GM06990 (cell line): ENCODE measurements around the gene PARK7.
"Not testable (repeated sequence)": the region's sequence is repeated elsewhere in the genome, so short reads cannot be mapped to it uniquely, and the experiment has no call there.

Source experiments
- DNase-seq: peaks from one replicate; pipeline ENCODE4 v3.0.0-alpha.2; 2011; ENCODE audit not compliant: insufficient read length; ENCODE audit errors: extremely low read depth
- H3K27me3 ChIP-seq: replicated peaks from 2 replicates; pipeline ENCODE4 v1.6.0; 2011; ENCODE audit warnings: low read length; ENCODE audit not compliant: control insufficient read depth, insufficient read depth
- H3K36me3 ChIP-seq: 2 replicates; pipeline ENCODE4 v1.5.1; 2011; ENCODE audit warnings: low read length; ENCODE audit not compliant: control insufficient read depth, insufficient read depth
- H3K4me3 ChIP-seq: replicated peaks from 2 replicates; pipeline ENCODE4 v1.5.1; 2011; ENCODE audit warnings: low read depth, mild to moderate bottlenecking, control low read depth, low read length
- TF ChIP-seq, protein P1 (sequence below): IDR thresholded peaks from 2 replicates; pipeline ENCODE4 v1.5.1; 2011; ENCODE audit warnings: low read length, control low read depth, mild to moderate bottlenecking, inconsistent platforms; ENCODE audit not compliant: insufficient read depth, poor library complexity, severe bottlenecking

The PARK7 gene

DNA sequence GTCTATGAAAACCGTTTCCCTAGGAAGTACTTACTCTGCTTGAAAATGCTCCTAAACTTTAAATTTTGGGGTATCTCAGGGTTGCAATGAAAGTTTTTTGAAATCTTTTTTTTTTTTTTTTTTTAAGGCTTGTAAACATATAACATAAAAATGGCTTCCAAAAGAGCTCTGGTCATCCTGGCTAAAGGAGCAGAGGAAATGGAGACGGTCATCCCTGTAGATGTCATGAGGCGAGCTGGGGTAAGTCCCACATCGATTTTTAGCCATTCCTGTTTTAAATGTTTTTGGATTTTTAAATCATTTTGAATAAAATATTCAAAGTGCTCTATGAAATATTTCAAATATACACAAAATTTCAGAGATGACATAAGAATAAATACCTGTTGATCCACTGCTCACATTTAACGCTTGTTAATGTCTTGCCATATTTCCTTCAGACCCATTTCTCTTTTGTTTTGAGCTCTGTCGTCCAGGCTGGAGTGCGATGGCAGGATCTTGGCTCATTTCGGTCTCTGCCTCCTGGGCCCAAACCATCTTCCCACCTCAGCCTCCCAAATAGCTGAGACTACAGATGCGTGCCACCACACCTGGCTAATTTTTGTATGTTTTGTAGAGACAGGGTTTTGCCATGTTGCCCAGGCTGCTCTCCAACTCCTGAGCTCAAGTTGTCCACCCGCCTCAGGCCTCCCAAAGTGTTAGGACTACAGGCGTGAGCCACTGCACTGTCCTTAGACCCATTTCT lies 1.3 kb downstream of the PARK7 start:
- DNase-seq: no peak
- peaks cover 17% of the 10 kb centered on the region for H3K36me3 ChIP-seq
- peak overlapping the region; percentile 94 for H3K4me3 ChIP-seq
- H3K27me3 ChIP-seq: no peaks in the 10 kb centered on the region
- TF ChIP-seq, protein P1, sequence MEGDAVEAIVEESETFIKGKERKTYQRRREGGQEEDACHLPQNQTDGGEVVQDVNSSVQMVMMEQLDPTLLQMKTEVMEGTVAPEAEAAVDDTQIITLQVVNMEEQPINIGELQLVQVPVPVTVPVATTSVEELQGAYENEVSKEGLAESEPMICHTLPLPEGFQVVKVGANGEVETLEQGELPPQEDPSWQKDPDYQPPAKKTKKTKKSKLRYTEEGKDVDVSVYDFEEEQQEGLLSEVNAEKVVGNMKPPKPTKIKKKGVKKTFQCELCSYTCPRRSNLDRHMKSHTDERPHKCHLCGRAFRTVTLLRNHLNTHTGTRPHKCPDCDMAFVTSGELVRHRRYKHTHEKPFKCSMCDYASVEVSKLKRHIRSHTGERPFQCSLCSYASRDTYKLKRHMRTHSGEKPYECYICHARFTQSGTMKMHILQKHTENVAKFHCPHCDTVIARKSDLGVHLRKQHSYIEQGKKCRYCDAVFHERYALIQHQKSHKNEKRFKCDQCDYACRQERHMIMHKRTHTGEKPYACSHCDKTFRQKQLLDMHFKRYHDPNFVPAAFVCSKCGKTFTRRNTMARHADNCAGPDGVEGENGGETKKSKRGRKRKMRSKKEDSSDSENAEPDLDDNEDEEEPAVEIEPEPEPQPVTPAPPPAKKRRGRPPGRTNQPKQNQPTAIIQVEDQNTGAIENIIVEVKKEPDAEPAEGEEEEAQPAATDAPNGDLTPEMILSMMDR: no peak

DNA sequence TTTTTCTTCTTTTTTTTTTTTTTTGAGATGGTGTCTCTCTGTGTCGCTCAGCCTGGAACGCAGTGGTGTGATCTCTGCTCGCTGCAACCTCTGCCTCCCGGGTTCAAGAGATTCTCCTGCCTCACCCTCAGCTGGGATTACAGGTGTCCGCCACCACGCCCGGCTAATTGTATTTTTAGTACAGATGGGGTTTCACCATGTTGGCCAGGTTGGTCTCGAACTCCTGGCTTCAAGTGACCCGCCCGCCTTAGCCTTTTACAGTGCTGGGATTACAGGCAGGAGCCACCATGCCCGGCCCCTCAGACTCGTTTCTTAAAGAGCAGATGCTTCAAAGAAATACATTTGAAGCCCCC lies 1.8 kb downstream of the PARK7 start:
- H3K36me3 ChIP-seq: peaks cover 17% of the 10 kb centered on the region
- DNase-seq, H3K27me3 ChIP-seq, H3K4me3 ChIP-seq: not testable (repeated sequence)

- H3K27me3 ChIP-seq, H3K4me3 ChIP-seq, DNase-seq: not testable (repeated sequence)
- peaks cover 17% of the 10 kb centered on the region for H3K36me3 ChIP-seq
Measured at GRCh38 chr1:7963841-7964240, 2.3 kb downstream of the PARK7 start.

DNA sequence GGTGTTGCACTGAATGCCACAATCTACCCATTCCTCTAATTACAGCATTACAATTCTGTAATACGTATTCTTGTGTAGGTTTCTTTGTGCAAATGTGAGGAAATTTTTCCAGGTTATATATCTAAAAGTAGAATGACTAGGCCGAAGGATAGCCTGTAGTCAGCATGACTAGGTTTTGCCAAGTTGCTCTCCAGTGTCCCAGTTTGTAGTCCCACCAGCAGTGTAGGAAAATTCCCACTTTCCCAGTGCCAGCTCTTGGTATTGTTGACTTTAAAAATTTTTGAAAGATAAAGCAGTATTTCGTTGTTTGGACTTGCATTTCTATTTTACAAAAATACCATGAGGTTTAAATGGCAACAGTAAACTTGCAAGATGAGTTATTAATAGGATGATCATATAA lies 3.0 kb downstream of the PARK7 start:
- TF ChIP-seq, protein P1: no peak

DNA sequence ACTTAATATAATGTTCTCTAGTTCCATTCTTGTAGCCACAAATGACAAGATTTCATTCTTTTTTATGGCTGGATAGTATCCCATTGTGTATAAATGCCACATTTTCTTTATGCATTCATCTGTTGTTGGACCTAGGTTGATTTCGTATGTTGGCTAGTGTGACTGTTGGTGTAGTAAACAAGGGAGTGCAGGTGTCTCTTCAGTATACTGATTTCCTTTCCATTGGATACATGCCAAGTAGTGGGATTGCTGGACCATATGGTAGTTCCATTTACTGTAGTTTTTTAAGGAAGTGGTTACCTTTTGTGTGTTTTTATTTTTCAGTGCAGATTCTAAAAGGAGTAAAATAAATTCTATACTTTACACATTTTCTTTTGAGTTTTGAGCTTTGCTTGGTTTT lies 5.7 kb downstream of the PARK7 start:
- no peak for DNase-seq
- Histone ChIP-seq H3K36me3 (peaks cover 32% of the 10 kb centered on the region), H3K4me3 (no peak overlapping the region), H3K27me3 (no peaks in the 10 kb centered on the region)
- TF ChIP-seq, protein P1: no peak

More for the DNA sequence above, 3.0 kb downstream of the PARK7 start:
- Histone ChIP-seq H3K27me3 (no peaks in the 10 kb centered on the region), H3K36me3 (peaks cover 17% of the 10 kb centered on the region), H3K4me3 (no peak overlapping the region)
- DNase-seq: no peak

- H3K36me3 ChIP-seq: peaks cover 33% of the 10 kb centered on the region
- H3K27me3 ChIP-seq: no peaks in the 10 kb centered on the region
- no peak overlapping the region for H3K4me3 ChIP-seq
- no peak for DNase-seq
- TF ChIP-seq, protein P1: no peak
Measured at GRCh38 chr1:7967651-7968050, 6.1 kb downstream of the PARK7 start.

DNA sequence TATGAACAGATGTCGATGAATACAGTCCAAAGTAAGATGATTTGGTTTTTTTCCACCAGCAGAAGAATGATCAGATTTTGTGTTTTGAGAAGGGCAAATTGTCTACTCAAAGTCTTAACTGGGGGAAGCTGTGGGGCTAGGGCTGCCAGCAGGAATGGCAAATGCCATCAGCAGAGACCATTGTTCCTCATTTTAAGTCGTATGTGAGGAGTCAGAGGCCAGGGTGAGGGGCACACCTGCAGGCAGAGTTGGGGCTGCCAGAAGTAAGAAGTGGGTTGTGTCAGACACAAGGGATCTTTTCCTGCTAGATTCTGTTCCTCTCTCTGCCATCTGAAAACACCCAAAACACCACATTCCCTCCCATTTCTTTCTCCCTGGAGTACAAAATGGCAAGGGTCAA lies 8.7 kb downstream of the PARK7 start:
- H3K4me3 ChIP-seq: no peak overlapping the region
- TF ChIP-seq, protein P1: no peak
- H3K27me3 ChIP-seq: no peaks in the 10 kb centered on the region
- H3K36me3 ChIP-seq: peaks cover 29% of the 10 kb centered on the region
- no peak for DNase-seq
